Spleen (tissue), 11 donors: ENCODE data around the gene CACNA1D. TPM values are rescaled to one million over a fixed set of nuclear protein-coding genes. Genes with fewer than 3 reads are reported as not detected.

Experiments used
- DNase-seq: peaks from one replicate; pipeline ENCODE4 v3.0.0-alpha.2; 2020
- H3K27ac ChIP-seq, 8 donors: fragments of 200-600 bp; sonication (generic) in 7 of 8; 1 replicate in 4 of 8; 2 replicates in 4 of 8; pipeline versions ENCODE4 v1.5.0 to v1.8.0; 2016 to 2021; ENCODE audit warnings: inconsistent platforms in 4 of 8, mild to moderate bottlenecking in 4 of 8, moderate library complexity in 1 of 8
- H3K27me3 ChIP-seq, 7 donors: fragments of 200-600 bp; sonication (generic) in 6 of 7; replicated peaks in 1 of 7; 1 replicate in 4 of 7; 2 replicates in 3 of 7; pipeline versions ENCODE4 v1.5.0 to v1.8.0; 2016 to 2021; ENCODE audit warnings: inconsistent platforms in 3 of 7, mild to moderate bottlenecking in 1 of 7
- H3K36me3 ChIP-seq, 6 donors: fragments of 200-600 bp; sonication (generic) in 5 of 6; 1 replicate in 4 of 6; 2 replicates in 2 of 6; pipeline versions ENCODE4 v1.5.0 to v1.8.0; 2016 to 2021; ENCODE audit warnings: inconsistent platforms in 2 of 6
- H3K4me1 ChIP-seq, 6 donors: fragments of 200-600 bp; sonication (generic) in 5 of 6; 1 replicate in 3 of 6; 2 replicates in 3 of 6; pipeline versions ENCODE4 v1.5.0 to v1.8.0; 2016 to 2021; ENCODE audit warnings: inconsistent platforms in 3 of 6
- H3K4me3 ChIP-seq, 8 donors: fragments of 200-600 bp; sonication (generic) in 7 of 8; 1 replicate in 4 of 8; 2 replicates in 4 of 8; pipeline versions ENCODE4 v1.5.0 to v1.8.0; 2016 to 2021; ENCODE audit warnings: inconsistent platforms in 4 of 8, mild to moderate bottlenecking in 4 of 8, moderate library complexity in 2 of 8
- H3K9me3 ChIP-seq, 8 donors: fragments of 200-600 bp; sonication (generic) in 7 of 8; 1 replicate in 4 of 8; 2 replicates in 4 of 8; pipeline versions ENCODE4 v1.5.0 to v1.8.0; 2016 to 2021; ENCODE audit warnings: inconsistent platforms in 4 of 8
- POLR2A ChIP-seq, 3 donors: fragments of 450-650 bp; IDR thresholded peaks; one replicate each; pipeline ENCODE4 v1.5.1; 2017; ENCODE audit warnings: antibody characterized with exemption in 3 of 3, mild to moderate bottlenecking in 1 of 3
- POLR2AphosphoS5 ChIP-seq, 3 donors: sonication (generic); formaldehyde crosslinking; IDR thresholded peaks; one replicate each; pipeline ENCODE4 v1.5.1; 2017; ENCODE audit warnings: antibody characterized with exemption in 3 of 3
- WGBS, 5 donors: extraction: QIAGEN DNeasy Blood & Tissue Kit in 3 of 5; methylation state at CpG; one replicate each; pipeline versions ENCODE4 v1.1.5 to v1.1.7; 2013 to 2018; 5-methylcytosine and 5-hydroxymethylcytosine counted together
- intact Hi-C: fragments of 100-400 bp; cut with DNase I; formaldehyde crosslinking; loops from one replicate; pipeline ENCODE4 v1.15.0; 2023; ENCODE audit warnings: low total_unique reads
- polyA plus RNA-seq, 3 donors: library from polyadenylated mRNA; stranded (reverse); fragments of 200-250 nt; gene quantifications; one replicate each; pipeline ENCODE4 v1.2.1, GENCODE V29; 2013
- total RNA-seq, 7 donors: library from RNA; depleted of rRNA in 3 of 7; stranded (reverse); fragments of >200 nt in 3 of 7; fragmentation: NEBNext Ultra II Directional in 4 of 7; extraction: Animal tissue kit (Norgen Biotek cat#: 25700) in 4 of 7; gene quantifications; one replicate each; pipeline versions ENCODE4 v1.1.0 to v1.2.1, GENCODE V29; 2016 to 2021
- TF ChIP-seq, protein P1 (sequence below), 11 experiments: fragments of 200-600 bp in 7 of 11; fragments of 450-650 bp in 4 of 11; sonication (generic) in 4 of 11; IDR thresholded peaks in 8 of 11; conservative IDR thresholded peaks in 3 of 11; 1 replicate in 7 of 11; 2 replicates in 4 of 11; pipeline versions ENCODE4 v1.4.0 to v1.8.0; 2016 to 2021; ENCODE audit warnings: antibody characterized with exemption in 11 of 11, inconsistent platforms in 4 of 11, mild to moderate bottlenecking in 1 of 11
- donor health status: healthy with polysubstance abuse.
- donor health status: DM: no; HTN: no; CAD: no; lungs with moderate emphysema.
- donor health status: DM: no; HTN: no; CAD: no.
- donor health status: Bipolar disorder and iron deficiency.
- donor health status: healthy.
- donor health status: DM: no; HTN: no; CAD: no.
- donor health status: DM: yes; HTN: yes; CAD: no.

The CACNA1D gene
- total and polyA plus RNA-seq, 10 donors: 0.55 to 89.3 (median 19.1) TPM

- Histone ChIP-seq H3K36me3 (no peaks in the 10 kb centered on the region), H3K9me3 (no peaks in the 10 kb centered on the region), H3K4me1 (peaks cover 0 to 6% (median 0%) of the 10 kb centered on the region in 6 donors), H3K27ac (no peak overlapping the region), H3K27me3 (peaks cover 0 to 32% (median 0%) of the 10 kb centered on the region in 7 donors), H3K4me3 (no peak overlapping the region)
- intact Hi-C loops: no loop called here
- DNase-seq: no peak
- TF ChIP-seq, protein P1, sequence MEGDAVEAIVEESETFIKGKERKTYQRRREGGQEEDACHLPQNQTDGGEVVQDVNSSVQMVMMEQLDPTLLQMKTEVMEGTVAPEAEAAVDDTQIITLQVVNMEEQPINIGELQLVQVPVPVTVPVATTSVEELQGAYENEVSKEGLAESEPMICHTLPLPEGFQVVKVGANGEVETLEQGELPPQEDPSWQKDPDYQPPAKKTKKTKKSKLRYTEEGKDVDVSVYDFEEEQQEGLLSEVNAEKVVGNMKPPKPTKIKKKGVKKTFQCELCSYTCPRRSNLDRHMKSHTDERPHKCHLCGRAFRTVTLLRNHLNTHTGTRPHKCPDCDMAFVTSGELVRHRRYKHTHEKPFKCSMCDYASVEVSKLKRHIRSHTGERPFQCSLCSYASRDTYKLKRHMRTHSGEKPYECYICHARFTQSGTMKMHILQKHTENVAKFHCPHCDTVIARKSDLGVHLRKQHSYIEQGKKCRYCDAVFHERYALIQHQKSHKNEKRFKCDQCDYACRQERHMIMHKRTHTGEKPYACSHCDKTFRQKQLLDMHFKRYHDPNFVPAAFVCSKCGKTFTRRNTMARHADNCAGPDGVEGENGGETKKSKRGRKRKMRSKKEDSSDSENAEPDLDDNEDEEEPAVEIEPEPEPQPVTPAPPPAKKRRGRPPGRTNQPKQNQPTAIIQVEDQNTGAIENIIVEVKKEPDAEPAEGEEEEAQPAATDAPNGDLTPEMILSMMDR (IDR thresholded peaks at IDR 0.05 in 8 of 11, conservative IDR thresholded peaks at IDR 0.05 in 3 of 11): no peak
- 91 to 95% (median 94%) methylated on average over 1 of the region's 1 CpG for WGBS, 5 donors
Observed at GRCh38 chr3:53482227-53482626, 12.2 kb upstream of the CACNA1D start.

GRCh38 chr3:53483821-53484220 lies 10.6 kb upstream of the CACNA1D start:
- H3K4me1 ChIP-seq: peaks cover 0 to 6% (median 0%) of the 10 kb centered on the region in 6 donors
- no peaks in the 10 kb centered on the region for H3K9me3 ChIP-seq
- TF ChIP-seq, protein P1 (IDR thresholded peaks at IDR 0.05 in 8 of 11, conservative IDR thresholded peaks at IDR 0.05 in 3 of 11): no peak
- TF ChIP-seq POLR2AphosphoS5 (IDR thresholded peaks at IDR 0.05) (no peak), POLR2A (IDR thresholded peaks at IDR 0.05) (no peak)
- 84 to 95% (median 87%) methylated on average over 2 of the region's 2 CpGs for WGBS, 5 donors
- no peaks in the 10 kb centered on the region for H3K36me3 ChIP-seq
- H3K27me3 ChIP-seq: peaks cover 0 to 21% (median 0%) of the 10 kb centered on the region in 7 donors
- no peak overlapping the region for H3K27ac ChIP-seq
- intact Hi-C loops: no loop called here
- no peak for DNase-seq
- H3K4me3 ChIP-seq: no peak overlapping the region

DNA sequence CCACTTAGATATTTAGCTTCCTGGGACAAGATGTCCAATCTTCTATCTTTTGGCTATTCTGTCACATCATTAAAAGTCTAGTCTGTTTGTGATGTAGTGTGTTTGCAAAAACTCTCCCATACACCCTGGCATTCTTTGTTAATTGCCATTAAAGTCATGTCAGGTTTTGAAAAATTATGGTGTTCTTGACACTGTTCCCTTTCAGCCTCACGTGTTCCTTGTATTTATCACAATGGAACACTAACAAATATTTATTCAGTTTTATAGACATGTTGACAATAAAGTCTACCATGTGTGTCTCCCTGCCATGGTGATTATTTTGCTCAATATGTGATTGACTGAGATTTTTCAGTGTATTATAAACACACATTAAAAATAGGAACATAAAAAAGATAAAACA lies 9.4 kb upstream of the CACNA1D start:
- TF ChIP-seq POLR2A (IDR thresholded peaks at IDR 0.05) (no peak), POLR2AphosphoS5 (IDR thresholded peaks at IDR 0.05) (no peak)
- TF ChIP-seq, protein P1 (IDR thresholded peaks at IDR 0.05 in 8 of 11, conservative IDR thresholded peaks at IDR 0.05 in 3 of 11): no peak
- intact Hi-C loops: no loop called here
- peaks cover 0 to 11% (median 0%) of the 10 kb centered on the region in 7 donors for H3K27me3 ChIP-seq
- no peak overlapping the region for H3K4me3 ChIP-seq
- H3K9me3 ChIP-seq: no peaks in the 10 kb centered on the region
- peaks cover 0 to 6% (median 0%) of the 10 kb centered on the region in 6 donors for H3K4me1 ChIP-seq
- WGBS, 5 donors: 57 to 70% (median 64%) methylated on average over 1 of the region's 1 CpG
- peak overlapping the region in 2 of 8 donors; percentile 42 to 45 for H3K27ac ChIP-seq
- no peaks in the 10 kb centered on the region for H3K36me3 ChIP-seq
- DNase-seq: no peak

- Histone ChIP-seq H3K4me1 (peaks cover 0 to 6% (median 0%) of the 10 kb centered on the region in 6 donors), H3K27me3 (peaks cover 0 to 16% (median 0%) of the 10 kb centered on the region in 7 donors), H3K9me3 (no peaks in the 10 kb centered on the region), H3K4me3 (no peak overlapping the region), H3K36me3 (no peaks in the 10 kb centered on the region), H3K27ac (peak overlapping the region in 3 of 8 donors; percentile 6 to 45 (median 42))
- no peak for DNase-seq
- intact Hi-C loops: no loop called here
- 30 to 37% (median 34%) methylated on average over 3 of the region's 3 CpGs for WGBS, 5 donors
- TF ChIP-seq POLR2A (IDR thresholded peaks at IDR 0.05): no peak
- TF ChIP-seq, protein P1 (IDR thresholded peaks at IDR 0.05 in 8 of 11, conservative IDR thresholded peaks at IDR 0.05 in 3 of 11): no peak
- TF ChIP-seq POLR2AphosphoS5 (IDR thresholded peaks at IDR 0.05): no peak
Observed at GRCh38 chr3:53485675-53486403, 8.6 kb upstream of the CACNA1D start.
